Kidney capillary endothelial cell (primary cell): ENCODE data around the gene IRF2BP1.
"Not testable (repeated sequence)": the region's sequence is repeated elsewhere in the genome, so short reads cannot be mapped to it uniquely, and the experiment has no call there.

Experiments used
- DNase-seq: peaks from one replicate; pipeline ENCODE4 v3.0.0-alpha.2; 2018; ENCODE audit warnings: low spot score

The IRF2BP1 gene

DNA sequence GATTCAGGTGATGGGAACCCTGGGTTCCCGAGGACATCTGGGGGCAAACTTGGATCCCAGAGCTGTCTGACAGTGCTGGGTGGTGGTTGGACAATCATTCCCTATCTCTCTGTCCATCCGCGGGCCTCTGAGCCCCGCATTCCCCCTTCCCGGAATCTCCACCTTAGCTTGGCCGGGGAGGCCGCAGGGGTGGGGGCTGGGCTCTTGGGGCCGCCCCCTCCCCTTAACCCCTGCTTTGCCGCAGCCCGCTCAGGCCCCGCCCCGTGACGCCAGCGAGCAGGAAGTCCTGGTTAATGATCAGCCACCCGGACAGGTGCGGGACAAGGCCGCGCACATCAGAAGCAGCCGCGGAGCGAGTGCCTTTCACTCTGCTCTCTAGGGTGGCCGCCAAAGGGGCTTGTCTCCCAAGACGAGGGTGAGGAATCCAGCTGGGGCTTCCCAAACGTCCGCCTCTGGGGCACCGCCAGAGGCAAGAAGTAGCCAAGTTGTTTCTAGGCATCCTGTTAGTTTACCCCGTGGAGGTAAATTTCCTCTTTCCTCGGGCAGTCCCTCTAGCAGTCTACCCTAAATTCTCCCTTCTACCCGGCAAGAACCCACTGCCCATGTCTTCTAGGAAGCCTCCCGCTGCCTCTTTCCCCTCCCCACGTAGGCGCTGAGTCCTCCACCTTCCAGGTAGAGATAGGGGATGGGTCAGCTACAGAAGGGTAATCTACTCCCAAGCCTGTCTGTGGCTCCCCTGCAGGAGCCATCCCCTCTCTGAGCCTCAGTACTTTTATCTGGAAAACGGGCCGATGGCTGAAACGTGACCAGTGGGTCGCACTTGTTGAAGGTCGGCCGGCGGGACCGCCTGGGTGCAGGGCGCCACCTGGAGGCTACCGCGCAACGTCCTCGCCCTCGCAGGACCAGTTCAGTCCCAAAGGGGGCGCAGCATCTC, 3.0 kb downstream of the IRF2BP1 start:
- DNase-seq: peak; percentile 78

DNA sequence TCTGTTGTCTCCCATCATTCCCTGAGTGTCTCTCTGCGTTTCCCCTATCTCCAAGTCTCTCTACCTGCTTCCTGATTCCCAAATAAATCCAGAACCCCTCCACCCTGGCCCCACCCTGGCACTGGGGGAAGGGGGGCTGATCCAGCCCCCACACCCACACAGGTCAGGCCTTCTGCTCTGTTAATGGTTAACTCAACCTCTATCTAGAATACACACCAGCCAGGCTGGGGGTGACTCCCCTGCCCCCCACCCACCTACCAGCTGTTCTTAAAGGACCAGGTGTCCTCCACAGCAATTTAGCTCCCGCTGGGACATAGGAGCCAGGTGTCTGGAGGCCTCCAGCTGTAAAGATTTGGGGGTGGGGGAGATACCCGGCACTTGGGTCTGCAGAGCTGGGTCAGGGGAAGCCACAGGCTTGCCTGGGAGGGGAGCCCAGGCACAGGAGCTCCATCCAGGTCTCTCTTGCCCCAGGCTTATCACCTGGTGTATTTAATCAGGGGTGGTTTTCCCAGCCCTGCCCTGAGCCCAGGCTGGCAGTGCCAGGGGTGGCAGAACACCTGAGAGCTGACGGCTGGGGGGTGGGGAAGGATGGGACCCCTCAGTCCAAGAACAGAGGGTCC, 3.9 kb downstream of the IRF2BP1 start:
- DNase-seq: no peak

DNA sequence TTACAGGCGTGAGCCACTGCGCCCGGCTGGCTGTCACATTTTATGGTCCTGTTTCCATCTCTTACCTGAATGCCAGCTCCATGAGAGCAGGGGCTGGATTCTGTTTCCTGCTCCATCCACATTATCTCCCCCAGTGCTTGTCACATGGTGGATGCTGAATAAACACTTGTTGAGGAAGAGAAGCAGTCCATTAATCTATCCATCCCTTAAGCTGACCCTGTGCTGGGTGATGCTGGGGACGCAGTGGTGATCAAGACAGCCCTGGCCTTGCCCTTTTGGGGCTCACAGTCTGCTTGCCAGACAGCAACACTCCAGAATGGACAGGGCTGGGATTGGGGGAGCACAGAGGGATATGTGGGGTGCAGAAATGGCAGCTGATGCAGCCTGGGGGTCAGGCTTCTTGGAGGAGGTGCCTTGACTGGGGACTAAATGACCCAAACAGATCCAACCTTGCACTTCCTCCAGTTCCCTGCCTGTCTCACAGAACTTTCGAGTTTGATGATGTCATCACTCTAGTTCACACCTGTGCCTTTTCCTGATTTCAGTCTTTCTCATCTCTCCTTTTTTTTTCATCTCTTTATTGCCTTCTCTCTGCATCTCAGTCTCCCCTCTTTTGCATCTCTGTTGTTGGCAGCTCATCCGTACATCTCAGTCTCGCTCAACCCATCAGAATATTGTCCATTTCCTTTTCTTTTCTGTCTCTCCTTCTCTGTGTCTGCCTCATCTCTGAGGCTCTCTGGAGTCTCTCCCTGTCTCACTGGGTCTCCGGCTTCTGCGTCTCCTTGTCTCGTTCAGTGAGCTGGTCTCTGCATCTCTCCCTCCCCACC, 4.6 kb downstream of the IRF2BP1 start:
- no peak for DNase-seq

DNA sequence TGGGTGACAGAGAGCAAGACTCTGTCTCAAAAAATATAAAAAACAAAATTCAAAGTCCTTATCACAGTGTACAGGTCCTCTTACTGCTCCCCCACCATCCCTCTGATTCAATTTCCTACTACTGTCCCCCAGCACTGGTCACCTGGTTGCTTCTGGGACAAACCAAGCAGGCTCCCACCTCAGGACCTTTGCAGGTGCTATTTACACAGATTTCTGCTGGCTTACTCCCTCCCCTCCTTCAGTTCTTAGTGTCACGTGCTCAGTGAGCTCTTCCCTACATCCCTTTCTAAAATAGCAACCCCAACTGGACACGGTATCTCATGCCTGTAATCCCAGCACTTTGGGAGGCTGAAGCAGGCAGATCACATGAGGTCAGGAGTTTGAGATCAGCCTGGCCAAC, 6.0 kb downstream of the IRF2BP1 start:
- no peak for DNase-seq

DNA sequence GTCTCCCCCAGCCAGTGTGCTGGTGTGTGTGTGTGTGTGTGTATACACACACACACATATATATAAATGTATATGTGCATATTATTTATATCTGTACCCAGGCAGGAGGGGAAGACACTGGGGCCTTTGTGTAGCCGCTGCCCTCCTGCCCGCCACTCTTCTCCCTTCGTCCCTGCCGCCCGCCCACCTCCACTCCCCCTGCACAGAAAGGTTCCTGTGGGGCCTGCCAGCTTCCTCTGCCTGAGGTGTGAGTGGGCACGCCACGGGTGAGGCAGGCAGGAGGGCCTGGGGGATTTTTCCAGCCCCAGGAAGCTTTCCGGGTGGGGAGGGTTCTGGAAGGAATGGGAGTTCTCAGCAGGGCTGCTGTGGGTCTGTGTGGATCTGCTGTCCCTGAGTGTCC, 6.9 kb downstream of the IRF2BP1 start:
- DNase-seq: no peak

DNA sequence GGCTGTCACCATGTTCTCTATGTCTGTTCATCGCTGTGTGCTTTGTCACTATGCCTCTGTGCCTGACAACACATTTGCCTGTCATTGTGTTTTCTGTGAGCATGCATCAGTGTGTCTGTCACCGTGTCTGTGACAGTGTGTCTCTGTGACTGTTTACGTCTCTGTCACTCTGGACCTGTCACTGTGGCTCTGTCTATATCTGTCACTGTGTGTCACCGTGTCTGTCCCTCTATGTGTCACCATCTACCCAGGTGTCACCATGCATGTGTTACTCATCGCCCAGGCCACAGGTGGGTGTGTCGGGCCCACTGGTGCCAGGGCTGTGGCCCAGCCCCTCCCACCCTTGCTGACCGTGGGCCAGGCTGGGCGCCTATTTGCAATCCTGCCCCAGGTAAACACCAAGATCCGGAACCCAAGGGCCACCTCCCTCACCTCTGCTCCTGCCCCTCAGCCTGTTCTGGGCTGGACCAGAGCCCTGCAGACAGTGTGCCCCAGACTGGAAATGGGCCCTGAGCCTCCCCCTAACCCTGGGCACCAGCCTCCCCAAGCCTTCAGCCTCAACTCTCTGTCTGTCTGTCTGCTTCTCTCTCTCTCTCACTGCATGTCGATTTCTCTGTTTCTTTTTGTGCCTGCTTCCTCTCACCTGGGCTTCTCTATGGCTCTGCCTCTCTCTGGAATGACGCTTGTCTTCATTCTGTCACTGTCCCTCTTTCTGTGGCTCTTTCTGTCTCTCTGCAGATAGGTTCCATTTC, 7.7 kb downstream of the IRF2BP1 start:
- no peak for DNase-seq

DNA sequence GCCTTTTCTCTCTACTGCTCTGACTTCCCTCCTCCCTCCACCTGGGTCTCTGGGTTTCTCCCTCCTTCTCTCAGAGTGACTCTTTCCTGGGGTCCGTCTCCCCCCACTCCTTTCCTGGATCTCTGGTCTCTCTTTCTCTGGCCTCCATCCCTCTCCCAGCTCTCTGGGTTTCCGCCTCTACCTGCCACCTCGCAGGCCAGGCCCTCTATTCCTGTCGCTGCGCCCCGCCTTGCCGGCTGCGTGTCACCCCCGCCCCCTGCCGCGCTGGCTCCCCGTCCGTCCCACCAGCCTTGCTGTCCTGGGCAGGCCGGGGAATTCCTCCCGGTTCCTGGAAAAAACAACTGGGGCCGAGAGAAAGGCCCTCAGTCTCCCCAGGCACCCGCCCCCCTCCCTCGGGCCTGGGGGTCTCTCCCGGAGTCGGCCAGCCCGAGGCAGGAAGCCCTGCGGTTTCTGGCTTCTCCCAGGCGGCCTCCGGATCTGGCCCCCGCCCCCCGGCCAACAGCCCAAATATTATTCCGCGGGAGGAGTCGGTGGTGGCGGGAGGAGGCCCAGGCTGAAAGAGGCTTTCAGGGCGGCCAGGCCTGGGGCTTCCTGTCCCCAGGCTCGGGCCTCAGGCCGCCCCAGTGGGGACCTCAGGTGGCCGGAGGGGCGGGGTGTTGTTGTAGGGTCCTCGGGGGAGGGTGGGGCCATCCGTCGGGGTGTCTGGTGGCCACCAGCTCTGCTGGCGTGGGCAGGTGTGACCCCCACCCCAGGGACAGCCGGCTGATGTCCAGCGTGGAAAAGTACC, 9.3 kb downstream of the IRF2BP1 start:
- no peak for DNase-seq

DNA sequence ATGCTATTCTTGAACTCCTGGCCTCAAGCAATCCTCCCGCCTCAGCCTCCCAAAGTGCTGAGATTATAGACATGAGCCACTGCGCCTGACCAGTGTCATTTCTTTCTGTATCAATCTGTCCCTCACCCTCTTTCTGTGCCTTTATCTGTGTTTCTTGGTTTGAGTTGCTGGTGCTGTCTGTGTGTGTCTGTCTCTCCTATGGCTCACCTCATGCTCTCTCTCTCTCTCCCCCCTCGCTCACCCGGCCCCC, 9.9 kb downstream of the IRF2BP1 start:
- no peak for DNase-seq

DNA sequence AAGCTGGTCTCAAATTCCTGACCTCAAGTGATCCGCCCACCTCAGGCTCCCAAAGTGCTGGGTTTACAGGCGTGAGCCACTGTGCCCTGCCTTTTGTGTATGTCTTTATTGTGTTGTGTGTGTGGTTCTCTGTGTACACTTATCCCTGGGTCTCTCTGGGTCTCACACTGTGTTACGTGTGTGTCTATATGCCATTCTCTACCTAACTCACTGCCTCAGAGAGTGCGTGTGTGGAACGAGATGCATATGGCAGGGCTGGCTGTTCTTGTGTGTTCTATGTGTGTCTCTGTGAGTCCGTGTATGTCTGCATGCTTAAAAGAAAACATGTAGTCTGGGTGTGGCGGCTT, 11.3 kb downstream of the IRF2BP1 start:
- DNase-seq: no peak

DNA sequence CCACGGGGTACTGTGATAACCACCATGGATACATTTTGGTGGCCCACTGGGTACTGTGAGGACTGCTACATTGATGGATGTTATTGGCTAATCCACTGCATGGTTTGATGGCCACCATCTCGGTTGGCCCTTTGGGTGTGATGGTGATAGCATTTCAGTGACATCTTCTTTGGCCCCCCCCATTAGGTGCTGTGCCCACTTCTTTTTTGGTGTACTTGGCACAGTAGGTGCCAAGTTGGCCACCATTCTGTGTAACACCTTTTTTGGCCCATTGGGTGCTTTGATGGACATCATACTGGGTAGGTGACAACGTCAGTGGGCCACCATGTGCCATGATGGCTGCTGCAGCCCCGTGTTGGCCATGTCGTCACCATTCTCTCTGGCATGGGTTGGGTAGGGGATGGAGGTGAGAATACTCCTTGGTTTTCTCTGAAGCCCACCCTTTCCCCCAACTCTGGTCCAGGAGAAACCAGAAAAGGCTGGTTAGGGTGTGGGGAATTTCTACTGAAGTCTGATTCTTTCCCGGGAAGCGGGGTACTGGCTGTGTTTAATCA, 12.6 kb downstream of the IRF2BP1 start:
- no peak for DNase-seq

DNA sequence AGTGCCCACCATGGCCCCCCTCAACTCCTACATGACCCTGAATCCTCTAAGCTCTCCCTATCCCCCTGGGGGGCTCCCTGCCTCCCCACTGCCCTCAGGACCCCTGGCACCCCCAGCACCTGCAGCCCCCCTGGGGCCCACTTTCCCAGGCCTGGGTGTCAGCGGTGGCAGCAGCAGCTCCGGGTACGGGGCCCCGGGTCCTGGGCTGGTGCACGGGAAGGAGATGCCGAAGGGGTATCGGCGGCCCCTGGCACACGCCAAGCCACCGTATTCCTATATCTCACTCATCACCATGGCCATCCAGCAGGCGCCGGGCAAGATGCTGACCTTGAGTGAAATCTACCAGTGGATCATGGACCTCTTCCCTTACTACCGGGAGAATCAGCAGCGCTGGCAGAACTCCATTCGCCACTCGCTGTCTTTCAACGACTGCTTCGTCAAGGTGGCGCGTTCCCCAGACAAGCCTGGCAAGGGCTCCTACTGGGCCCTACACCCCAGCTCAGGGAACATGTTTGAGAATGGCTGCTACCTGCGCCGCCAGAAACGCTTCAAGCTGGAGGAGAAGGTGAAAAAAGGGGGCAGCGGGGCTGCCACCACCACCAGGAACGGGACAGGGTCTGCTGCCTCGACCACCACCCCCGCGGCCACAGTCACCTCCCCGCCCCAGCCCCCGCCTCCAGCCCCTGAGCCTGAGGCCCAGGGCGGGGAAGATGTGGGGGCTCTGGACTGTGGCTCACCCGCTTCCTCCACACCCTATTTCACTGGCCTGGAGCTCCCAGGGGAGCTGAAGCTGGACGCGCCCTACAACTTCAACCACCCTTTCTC, 13.6 kb downstream of the IRF2BP1 start:
- DNase-seq: no peak

DNA sequence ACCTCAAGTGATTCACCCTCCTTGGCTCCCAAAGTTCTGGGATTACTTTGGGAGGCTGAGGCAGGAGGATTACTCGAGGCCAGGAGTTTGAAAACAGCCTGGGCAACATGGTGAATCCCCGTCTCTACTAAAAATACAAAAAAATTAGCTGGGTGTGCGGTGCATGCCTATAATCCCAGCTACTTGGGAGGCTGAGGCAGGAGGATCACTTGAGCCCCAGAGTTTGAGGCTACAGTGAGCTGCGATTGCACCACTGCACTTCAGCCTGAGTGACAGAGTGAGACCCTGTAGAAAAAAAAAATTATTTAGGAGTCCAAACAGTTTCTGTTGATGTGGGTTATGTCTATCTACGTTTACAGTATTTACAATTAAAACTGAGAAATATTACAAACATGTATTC, 15.1 kb downstream of the IRF2BP1 start:
- no peak for DNase-seq

DNA sequence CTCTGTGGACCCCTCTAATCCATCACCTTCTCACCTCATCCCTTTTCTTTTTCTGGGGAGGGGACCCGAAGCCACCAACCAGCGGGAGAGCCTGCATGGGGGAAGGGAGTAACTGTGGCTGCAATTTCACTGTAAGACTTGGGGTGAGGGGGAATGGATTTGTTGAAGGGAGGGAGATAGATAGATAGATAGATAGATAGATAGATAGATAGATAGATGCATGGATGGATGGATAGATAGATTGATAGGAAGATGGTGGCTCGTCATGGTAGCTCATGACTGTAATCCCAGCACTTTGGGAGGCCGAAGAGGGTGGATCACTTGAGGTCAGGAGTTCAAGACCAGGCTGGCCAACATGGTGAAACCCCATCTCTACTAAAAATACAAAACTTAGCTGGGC, 18.7 kb downstream of the IRF2BP1 start:
- not testable (repeated sequence) for DNase-seq

DNA sequence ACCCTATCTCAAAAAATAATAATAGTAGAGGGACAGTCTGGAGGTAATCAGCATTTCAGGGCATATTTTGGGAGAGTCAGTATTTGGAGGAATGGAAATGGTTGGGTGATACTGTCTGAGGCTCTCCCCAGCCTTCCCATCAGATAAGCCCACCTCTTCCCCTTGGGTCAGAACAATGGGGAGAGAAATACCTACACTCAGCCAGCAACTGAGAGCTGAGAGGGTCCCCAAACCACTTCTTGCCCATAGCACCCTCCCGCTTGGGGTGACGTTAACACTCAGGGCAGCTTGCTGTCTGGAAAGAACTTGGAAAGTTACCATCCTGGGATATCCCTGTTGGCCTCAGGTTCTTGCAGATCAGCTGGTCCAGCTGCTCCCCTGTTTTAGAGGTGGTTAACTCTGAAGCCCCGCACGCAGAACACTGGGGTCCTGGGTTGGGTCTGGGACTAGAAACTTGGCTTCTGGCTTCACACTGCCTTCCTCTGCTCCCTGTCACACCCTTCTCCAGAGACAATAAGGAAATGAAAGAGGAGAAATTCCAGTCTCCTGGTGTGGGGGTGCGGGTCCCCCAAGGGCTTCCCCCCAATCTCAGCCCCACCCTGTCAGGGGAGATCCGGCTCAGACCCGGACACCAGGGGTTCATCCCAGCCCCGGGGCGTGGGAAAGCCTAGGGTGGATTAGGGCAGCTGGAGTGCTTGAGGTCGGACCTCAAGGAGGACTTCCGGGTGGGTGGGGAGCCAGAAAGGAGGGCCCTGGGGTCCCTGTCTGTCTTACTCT, 19.4 kb downstream of the IRF2BP1 start:
- no peak for DNase-seq

DNA sequence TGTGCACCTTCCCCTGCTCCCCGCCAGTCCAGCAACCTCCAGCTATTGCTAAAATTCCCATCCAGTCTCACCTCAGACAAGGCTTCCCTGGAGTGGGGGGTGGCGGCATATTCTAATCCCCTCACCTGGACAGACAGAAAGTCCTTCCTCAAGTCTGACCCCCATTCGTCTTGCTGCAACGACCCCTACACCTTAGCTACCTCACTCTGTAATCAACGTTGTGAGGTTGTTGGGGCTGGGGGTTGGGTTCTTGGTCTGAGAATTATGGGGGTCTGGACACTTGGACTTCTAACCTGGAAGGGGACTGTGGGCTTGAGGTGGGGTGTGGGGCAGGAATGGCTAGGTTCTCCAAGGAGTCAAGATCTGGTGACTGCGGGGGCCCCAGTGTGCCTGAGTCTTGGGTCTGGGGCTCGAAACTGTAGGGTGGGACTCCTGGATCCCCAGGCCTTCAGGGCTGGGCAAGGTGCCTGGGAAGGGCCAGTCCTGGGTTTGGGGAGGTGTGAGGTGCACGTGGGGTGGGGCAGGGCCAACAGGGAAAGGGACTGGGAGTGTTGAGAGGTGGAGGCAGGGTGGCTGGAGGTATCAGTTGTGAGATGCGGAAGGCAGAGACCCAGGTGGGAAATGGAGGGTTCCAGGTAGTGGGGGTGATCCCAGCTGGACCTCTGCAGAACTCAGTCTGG, 20.5 kb downstream of the IRF2BP1 start:
- DNase-seq: no peak

DNA sequence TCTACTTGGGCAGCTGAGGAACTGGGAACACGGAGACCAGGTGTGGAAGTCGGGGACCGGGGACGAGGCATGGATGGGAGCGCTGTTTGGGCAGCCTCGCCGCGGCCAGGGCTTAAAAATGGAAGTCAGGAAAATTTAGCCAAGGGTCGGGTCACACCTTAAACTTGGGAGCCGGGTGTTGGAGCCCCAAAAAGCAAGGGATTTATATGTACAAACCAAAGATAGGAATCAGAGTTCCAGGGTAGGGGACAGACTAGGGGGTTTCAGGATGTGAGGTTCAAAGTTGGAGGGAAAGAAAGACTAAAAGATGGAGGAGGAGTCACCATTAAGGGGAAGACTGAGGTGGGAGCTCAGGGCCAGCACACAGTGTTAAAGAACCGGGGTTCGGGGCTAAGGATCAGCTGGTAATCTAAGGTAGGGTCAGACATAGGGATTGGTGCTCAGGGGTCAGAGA, 21.3 kb downstream of the IRF2BP1 start:
- DNase-seq: no peak

DNA sequence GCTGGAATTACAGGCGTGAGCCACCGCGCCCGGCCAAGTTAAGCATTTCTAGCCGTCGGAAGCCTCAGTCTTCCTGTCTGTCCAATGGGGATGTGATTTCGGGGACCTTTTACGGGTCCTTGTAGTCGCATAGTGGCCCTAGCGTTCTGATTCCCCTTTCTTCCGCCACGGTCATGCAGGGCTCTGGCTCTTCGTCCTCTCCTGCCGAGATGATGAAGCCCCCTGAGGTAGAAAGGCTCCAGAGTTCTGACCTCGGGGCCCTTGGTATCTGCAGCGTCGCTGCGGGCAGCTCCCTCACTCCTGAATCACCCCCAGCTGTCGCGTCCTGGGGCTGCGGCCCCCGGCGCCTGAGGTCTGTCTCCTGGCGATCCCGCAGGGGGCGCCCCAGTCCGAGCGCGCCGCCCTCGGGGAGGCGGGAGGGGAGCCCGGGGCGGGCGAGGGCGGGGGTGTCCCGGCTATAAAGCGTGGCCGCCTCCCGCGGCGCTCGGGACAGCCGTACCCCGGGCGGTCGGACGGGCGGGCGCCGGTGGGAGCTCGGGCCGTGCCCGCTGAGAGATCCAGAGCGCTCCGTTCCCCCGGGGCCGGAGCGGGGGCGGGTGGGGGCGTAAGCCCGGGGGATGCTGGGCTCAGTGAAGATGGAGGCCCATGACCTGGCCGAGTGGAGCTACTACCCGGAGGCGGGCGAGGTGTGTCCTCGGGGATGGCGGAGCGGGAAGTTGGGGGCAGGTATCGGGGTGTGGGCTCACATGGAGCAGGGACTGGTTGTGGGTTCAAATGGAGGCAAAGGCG, 21.9 kb downstream of the IRF2BP1 start, which contains the start of gene FOXA3:
Gene FOXA3 (plus strand): TSS at position 487 of the 789 bp plus-strand sequence. CDS start 131 bp downstream, at position 618.
- DNase-seq: peak; percentile 34

DNA sequence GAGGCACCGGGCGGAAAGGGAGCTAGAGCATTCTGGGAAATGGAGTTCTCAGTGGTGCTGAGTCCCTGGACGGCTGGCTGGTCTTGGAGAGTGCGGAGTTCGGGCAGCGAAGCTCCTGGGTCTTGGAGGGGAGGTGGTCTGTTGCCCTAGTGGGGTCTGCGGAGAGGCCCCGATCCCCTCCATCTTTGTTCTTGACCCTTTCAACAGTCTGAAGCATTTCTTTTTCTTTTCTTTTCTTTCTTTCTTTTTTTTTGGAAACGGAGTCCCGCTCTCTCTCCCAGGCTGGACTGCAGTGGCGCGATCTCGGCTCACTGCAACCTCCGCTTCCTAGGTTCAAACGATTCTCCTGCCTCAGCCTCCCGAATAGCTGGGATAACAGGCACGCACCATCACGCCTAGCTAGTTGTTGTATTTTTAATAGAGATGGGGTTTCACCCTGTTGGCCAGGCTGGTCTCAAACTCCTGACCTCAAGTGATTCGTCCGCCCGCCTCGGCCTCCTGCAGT, 22.6 kb downstream of the IRF2BP1 start:
- no peak for DNase-seq
